ENCODE results near the gene GIPC3.

Gene GIPC3

GRCh38 chr19:3604227-3604986 is 19.1 kb downstream of the GIPC3 start:
- DNase-seq: no peak

- no peak for DNase-seq
These were observed 19.7 kb downstream of the GIPC3 start for GRCh38 chr19:3604987-3605343.

- DNase-seq: no peak
These were observed 20.1 kb downstream of the GIPC3 start for GRCh38 chr19:3605361-3605760.

- no peak for DNase-seq
These were observed 20.5 kb downstream of the GIPC3 start for GRCh38 chr19:3605770-3606169.

GRCh38 chr19:3606174-3606689 is 21.0 kb downstream of the GIPC3 start:
- DNase-seq: peak in 1 of 56 donors; percentile 45

- DNase-seq: peak in 27 of 56 donors; percentile 6 to 64 (median 36)
These were observed 21.5 kb downstream of the GIPC3 start, which contains the start of gene TBXA2R for GRCh38 chr19:3606690-3607289. TSS of gene TBXA2R (minus strand) at chr19:3606875. CDS start at chr19:3600634, 6,241 bp downstream.

- no peak for DNase-seq
These were observed 22.2 kb downstream of the GIPC3 start for GRCh38 chr19:3607303-3608078.

GRCh38 chr19:3608079-3608641 is 22.9 kb downstream of the GIPC3 start:
- no peak for DNase-seq

GRCh38 chr19:3608750-3609322 is 23.6 kb downstream of the GIPC3 start:
- no peak for DNase-seq

GRCh38 chr19:3609779-3610719 is 24.8 kb downstream of the GIPC3 start:
- DNase-seq: peak in 3 of 56 donors; percentile 10 to 27 (median 18)

GRCh38 chr19:3610745-3611717 is 25.8 kb downstream of the GIPC3 start:
- DNase-seq: no peak

GRCh38 chr19:3611841-3612240 is 26.6 kb downstream of the GIPC3 start:
- no peak for DNase-seq

- no peak for DNase-seq
These were observed 27.1 kb downstream of the GIPC3 start for GRCh38 chr19:3612330-3612729.

- no peak for DNase-seq
These were observed 27.8 kb downstream of the GIPC3 start for GRCh38 chr19:3612901-3613741.

GRCh38 chr19:3613818-3614661 is 28.8 kb downstream of the GIPC3 start:
- no peak for DNase-seq

- DNase-seq: no peak
These were observed 29.7 kb downstream of the GIPC3 start for GRCh38 chr19:3614858-3615505.
